Measurements from ENCODE around the gene KREMEN2.

Gene KREMEN2

GRCh38 chr16:2980227-2981176 lies 16.4 kb downstream of the KREMEN2 start, which contains the start of gene PKMYT1:
TSS of gene PKMYT1 (minus strand) at chr16:2980446. CDS start at chr16:2979657, 789 bp downstream.
- peak; percentile 95 for DNase-seq

DNA sequence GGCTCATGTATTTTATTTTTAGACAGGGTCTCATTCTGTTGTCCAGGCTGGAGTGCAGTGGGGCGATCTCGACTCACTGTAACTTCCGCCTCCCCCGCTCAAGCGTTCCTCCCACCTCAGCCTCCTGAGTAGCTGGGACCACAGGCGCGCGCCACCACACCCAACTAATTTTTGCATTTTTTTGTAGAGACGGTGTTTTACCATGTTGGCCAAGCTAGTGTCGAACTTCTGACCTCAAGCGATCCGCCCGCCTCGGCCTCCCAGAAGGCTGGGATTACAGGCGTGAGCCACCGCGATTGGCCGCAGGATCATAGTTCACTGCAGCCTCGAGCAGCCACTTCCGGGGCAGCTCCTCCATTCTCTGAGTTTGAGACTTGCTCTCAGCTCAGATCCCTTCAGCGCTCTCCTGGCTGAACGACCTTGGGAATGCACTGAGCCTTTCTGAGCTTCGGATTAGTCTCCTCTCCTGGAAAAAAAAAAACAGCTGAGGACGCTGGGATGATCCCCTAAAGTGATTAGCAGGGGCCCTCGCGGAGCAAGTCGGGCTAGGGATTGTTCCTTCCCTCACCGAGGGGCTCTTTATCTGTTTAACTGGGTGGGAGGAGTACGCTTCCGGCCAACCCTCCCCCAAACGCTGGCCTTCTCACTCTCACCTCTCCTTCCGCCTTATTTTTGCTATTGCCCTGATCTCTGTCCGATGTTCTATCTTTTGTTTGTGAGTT lies 17.3 kb downstream of the KREMEN2 start:
- DNase-seq, result no peak

DNA sequence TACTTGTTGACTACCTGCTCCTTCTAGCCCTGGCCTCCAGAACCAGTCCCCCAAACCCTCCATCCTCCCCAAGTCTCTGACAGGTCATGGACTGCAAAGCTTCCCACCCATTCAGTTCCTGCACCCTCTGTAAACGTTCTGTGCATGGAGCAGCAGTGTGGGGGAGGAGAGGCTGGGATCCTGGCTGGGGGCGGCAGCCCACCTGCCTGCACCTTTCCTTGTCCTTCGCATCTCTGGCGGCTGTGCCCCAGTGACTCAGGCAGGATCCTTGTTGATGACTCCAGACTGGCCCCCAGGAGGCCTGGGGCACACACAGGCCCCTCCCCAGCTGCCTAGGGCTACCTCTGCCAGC lies 17.8 kb downstream of the KREMEN2 start:
- DNase-seq, result no peak

GRCh38 chr16:2982402-2982801 lies 18.3 kb downstream of the KREMEN2 start:
- DNase-seq, result no peak

DNA sequence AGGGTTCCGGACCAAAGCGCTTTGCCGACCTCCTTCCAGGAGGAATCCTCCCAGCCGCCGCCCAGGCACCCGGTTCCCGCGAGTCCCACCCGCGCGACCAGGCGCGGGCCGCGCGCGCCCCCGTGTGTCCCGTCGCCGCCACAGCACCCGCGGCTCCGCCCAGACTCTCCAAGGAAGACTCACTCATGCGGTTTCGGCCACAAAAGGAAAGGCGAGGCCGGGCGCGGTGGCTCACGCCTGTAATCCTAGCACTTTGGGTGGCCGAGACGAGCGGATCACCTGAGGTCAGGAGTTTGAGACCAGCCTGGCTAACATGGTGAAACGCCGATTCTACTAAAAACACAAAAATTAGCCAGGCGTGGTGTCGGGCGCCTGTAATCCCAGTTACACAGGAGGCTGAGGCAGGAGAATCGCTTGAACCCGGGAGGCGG lies 19.6 kb downstream of the KREMEN2 start:
- peak; percentile 73 for DNase-seq

DNA sequence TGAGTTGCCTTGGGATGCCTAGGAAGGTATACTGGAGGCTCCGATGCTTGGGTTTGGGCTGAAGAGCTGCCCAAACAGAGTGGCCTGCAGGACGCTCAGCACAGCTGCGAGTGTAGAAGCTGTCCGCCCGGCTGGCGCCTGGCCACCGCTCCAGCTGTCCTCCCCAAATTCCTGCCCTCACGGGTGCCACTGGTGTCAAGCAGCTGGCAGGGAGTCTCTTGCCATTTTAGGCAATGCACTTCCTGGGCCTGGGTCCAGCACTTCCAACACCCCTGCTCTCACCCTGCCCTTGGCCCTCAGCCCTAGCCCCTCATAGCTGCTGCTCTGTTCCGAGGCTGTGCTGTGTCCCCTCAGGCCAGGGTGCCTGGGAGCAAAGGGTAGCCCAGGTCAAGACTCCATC lies 21.4 kb downstream of the KREMEN2 start:
- no peak for DNase-seq

DNA sequence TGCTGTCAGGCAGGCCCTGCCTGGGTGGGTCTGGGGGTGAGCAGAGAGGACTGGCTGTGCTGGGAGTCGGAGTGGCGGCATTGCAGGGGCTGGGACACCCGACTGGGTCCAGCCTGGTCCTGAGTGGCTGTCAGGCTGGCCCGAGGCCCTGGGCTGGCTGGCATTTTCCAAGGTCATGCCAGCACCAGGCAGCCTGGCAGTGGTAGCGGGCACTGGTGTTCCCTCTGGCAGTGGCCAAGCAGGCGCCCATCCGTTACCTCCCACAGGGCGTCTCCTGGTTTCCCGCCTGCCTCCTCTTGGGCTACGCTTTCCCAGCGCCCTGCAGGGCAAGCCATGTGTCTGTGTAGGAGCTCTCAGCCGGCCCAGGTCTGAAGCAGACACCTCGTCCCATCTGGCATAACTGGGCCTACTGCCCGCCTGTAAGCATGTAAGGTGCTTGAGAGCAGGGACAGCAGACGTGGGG lies 21.8 kb downstream of the KREMEN2 start:
- DNase-seq, result no peak

- no peak for DNase-seq
These were observed 22.6 kb downstream of the KREMEN2 start for GRCh38 chr16:2986623-2987188.

DNA sequence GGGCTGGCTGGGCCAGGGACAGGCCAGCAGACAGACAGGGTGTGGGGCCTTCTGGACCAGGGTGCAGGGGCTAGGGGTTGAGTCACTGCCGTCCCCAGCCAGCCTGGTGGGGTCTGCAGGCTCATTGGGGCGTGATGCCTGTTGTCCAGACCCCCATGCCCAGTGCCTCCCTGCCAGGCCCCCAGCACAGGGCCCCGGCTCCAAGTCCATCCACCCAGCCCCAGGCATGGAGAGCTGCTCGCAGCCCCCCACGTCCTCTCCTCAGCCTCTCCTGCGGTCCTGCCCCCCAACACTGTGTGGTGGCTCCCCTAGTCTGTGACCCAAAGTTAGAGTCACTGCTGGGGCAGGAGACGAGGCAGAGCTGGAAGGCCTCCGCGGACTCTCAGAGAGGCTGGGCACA lies 23.2 kb downstream of the KREMEN2 start:
- DNase-seq, result no peak

GRCh38 chr16:2987833-2988232 lies 23.8 kb downstream of the KREMEN2 start:
- no peak for DNase-seq

- no peak for DNase-seq
These were observed 24.6 kb downstream of the KREMEN2 start for GRCh38 chr16:2988590-2989099.

DNA sequence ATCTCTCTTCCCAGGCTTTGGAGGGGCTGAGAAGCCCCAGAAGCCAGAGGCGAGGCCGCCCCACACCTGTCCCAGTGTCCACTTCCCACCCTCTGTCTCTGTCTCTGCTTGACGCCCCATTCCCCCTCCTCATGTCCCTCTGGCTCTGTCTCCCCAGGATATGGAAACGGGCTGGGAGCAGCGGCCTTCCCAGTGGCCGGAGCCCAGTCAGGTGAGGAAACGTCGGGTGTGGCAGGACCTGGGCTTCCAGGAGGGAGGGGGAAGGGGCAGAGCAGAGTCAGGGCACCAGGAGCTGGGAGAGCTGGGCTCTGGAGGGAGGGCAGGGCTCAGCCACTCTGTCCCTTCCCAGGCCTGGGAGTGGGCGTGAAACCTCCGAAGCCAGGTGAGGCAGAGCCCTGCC lies 26.8 kb downstream of the KREMEN2 start:
- DNase-seq, result no peak

- no peak for DNase-seq
These were observed 27.6 kb downstream of the KREMEN2 start for GRCh38 chr16:2991566-2992261.

GRCh38 chr16:2992383-2993081 lies 28.5 kb downstream of the KREMEN2 start:
- DNase-seq, result no peak

GRCh38 chr16:2996298-2996697 lies 32.2 kb downstream of the KREMEN2 start:
- DNase-seq, result no peak

- no peak for DNase-seq
These were observed 35.9 kb downstream of the KREMEN2 start for GRCh38 chr16:2999929-3000328.

DNA sequence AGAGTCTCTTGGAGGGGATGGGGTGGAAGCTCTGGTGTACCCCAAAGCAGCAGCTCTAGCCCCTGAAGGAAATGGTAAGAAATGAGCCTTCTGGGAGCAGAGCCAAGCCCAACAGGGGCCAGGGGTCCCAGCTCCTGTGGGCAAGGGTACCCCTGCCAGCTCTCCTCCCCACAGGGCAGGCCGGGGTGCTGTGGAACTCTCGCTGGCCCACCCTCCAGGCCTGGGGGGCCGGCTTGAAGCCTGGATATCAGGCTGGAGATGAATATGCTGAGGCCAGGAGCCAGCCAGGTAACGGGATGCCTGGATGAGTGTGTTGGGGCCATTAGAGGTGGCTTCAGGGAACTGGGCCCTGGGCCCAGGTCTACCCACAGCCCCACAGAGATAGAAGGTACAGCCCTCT lies 36.5 kb downstream of the KREMEN2 start:
- no peak for DNase-seq

- DNase-seq, result no peak
These were observed 37.2 kb downstream of the KREMEN2 start for GRCh38 chr16:3001316-3001715.

- DNase-seq, result peak; percentile 99
These were observed 39.7 kb downstream of the KREMEN2 start for GRCh38 chr16:3003582-3004270.

DNA sequence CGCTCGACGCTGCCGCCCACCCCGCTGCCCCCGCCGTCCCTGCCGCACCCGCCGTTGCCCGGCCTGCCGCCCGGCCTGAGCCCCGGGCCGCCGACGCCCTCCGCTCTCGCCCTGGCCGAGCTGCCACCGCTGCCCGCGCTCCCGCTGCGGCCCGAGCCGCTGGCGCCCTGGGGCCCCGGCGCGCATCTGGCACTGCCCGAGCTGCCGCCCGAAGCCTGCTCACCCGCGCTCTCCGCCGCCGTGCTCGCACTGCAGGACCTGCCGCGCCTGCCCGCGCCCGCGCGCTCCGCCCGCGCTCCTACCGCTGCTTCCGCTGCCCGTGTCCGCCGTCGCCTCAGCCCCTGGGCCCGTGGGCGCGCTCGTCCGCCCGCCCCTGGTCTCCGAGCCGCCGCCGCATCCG lies 40.2 kb downstream of the KREMEN2 start:
- no peak for DNase-seq

DNA sequence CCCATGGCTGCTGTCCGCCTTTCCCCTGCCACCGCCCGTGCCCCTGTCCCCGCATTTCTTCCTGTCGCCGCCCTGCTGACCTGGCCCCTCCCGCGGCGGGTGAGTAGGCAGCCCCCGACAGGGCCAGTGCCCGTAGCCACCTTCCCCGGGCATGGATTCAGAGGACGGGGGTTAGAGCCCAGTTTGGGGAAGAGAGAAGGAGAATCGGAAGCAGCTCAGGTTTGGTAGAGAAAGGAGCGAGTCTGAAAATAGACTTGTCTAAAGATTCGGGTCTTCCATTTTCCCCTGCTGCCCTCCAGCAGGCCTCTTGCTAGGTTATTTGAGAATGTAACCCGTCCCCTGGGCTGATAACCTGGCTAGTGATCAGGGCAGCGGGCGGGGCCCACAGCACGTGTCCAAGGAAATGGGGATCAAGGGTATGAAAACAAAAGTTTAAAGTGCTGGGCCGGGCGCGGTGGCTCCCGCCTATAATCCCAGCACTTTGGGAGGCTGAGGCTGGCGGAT lies 40.8 kb downstream of the KREMEN2 start:
- no peak for DNase-seq

All from CD4-positive, alpha-beta T cell treated with Interleukin-12 subunit alpha and Interleukin-12 subunit beta, for 1 hour (primary cell).